Karpas-422 (cell line): ENCODE results near the gene TOP3B. TPM values are rescaled to one million over a fixed set of nuclear protein-coding genes. Genes with fewer than 3 reads are reported as not detected.

Source experiments
- DNase-seq: peaks from one replicate; pipeline ENCODE4 v3.0.0-alpha.2; 2015
- H2AFZ ChIP-seq: fragments of 200-600 bp; sonication (generic); 2 replicates; pipeline ENCODE4 v1.6.1; 2014; ENCODE audit warnings: antibody characterized with exemption, low read length, mixed read lengths
- H3K27ac ChIP-seq: fragments of 200-600 bp; sonication (generic); 2 replicates; pipeline ENCODE4 v1.5.1; 2014; ENCODE audit warnings: mild to moderate bottlenecking, low read length, moderate library complexity
- H3K27me3 ChIP-seq: fragments of 200-600 bp; sonication (generic); 2 replicates; pipeline ENCODE4 v1.6.1; 2014; ENCODE audit warnings: low read length, mixed read lengths
- H3K36me3 ChIP-seq: fragments of 200-600 bp; sonication (generic); 2 replicates; pipeline ENCODE4 v1.6.1; 2014; ENCODE audit warnings: low read length, mixed read lengths; ENCODE audit not compliant: insufficient read depth
- H3K4me1 ChIP-seq: fragments of 200-600 bp; sonication (generic); 2 replicates; pipeline ENCODE4 v1.6.1; 2014; ENCODE audit warnings: mild to moderate bottlenecking, low read length, mixed read lengths
- H3K4me2 ChIP-seq: fragments of 200-600 bp; sonication (generic); 2 replicates; pipeline ENCODE4 v1.6.1; 2014; ENCODE audit warnings: low read length, low read depth, mild to moderate bottlenecking; ENCODE audit not compliant: poor library complexity, severe bottlenecking
- H3K4me3 ChIP-seq: fragments of 200-600 bp; sonication (generic); 2 replicates; pipeline ENCODE4 v1.5.1; 2014; ENCODE audit warnings: mild to moderate bottlenecking, antibody characterized with exemption, low read length, mixed read lengths
- H3K79me2 ChIP-seq: fragments of 200-600 bp; sonication (generic); 2 replicates; pipeline ENCODE4 v1.6.1; 2014; ENCODE audit warnings: mild to moderate bottlenecking, low read length, mixed read lengths
- H3K9ac ChIP-seq: fragments of 200-600 bp; sonication (generic); 2 replicates; pipeline ENCODE4 v1.6.0; 2014; ENCODE audit warnings: low read length
- H3K9me2 ChIP-seq: fragments of 200-600 bp; sonication (generic), shearing (Covaris generic); replicated peaks from 2 replicates; pipeline ENCODE4 v1.6.0; 2014; ENCODE audit warnings: mild to moderate bottlenecking, low read length, moderate library complexity; ENCODE audit not compliant: insufficient read depth
- H3K9me3 ChIP-seq: fragments of 300-700, 200-600 bp; sonication (generic); 2 replicates; pipeline ENCODE4 v1.6.1; 2014; ENCODE audit warnings: low read length, mixed read lengths
- H4K20me1 ChIP-seq: fragments of 200-600 bp; sonication (generic); 2 replicates; pipeline ENCODE4 v1.6.1; 2014; ENCODE audit warnings: mild to moderate bottlenecking, antibody characterized with exemption, low read length, low read depth; ENCODE audit not compliant: insufficient read depth
- total RNA-seq: library from RNA; depleted of rRNA; stranded (reverse); fragments of >200 nt; shearing (Covaris generic); gene quantifications from 2 replicates; pipeline ENCODE4 v1.2.3, GENCODE V29; 2014; ENCODE audit warnings: low replicate concordance

The TOP3B gene
- total RNA-seq, 1 experiment from 2014 or later, result 38.1 TPM

GRCh38 chr22:21929253-21929652, 53.3 kb downstream of the TOP3B start:
- Histone ChIP-seq H2AFZ (no peak overlapping the region), H4K20me1 (no peaks in the 10 kb centered on the region), H3K9ac (no peak overlapping the region)

DNA sequence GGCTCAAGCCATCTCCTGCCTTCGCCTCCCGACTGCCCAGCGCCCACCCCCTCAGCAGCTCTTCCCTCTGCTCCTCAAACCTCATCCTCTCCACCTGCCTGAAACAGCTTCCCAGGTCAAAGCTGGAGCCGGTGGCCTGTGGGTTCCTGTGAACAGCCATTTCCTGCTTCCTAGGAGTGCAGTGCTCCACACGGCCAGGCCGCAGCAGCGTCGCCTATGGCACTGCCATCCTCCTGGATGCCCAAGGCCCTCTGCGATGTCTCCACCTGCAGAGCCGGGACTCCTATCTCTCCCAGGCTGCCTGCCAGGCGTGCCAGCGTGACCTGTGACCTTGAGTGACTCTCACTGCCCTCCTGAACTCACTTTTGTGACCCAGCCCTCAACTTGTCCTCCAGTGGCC, 54.5 kb downstream of the TOP3B start:
- H3K79me2 ChIP-seq, result no peaks in the 10 kb centered on the region
- no peak overlapping the region for H3K4me3 ChIP-seq
- DNase-seq, result no peak
- H3K4me1 ChIP-seq, result peaks cover 8% of the 10 kb centered on the region; the same call in 1 of the 2 replicates
- no peak overlapping the region for H2AFZ ChIP-seq
- H3K9me2 ChIP-seq, result no peaks in the 10 kb centered on the region
- H3K36me3 ChIP-seq, result no peaks in the 10 kb centered on the region; the same call in 1 of the 2 replicates
- no peak overlapping the region for H3K27ac ChIP-seq
- H4K20me1 ChIP-seq, result no peaks in the 10 kb centered on the region
- H3K4me2 ChIP-seq, result no peak overlapping the region
- H3K9me3 ChIP-seq, result no peaks in the 10 kb centered on the region
- H3K27me3 ChIP-seq, result no peaks in the 10 kb centered on the region
- no peak overlapping the region for H3K9ac ChIP-seq

More at GRCh38 chr22:21929253-21929652, 53.3 kb downstream of the TOP3B start:
- no peak overlapping the region for H3K27ac ChIP-seq
- H3K27me3 ChIP-seq, result no peaks in the 10 kb centered on the region
- DNase-seq, result no peak
- no peaks in the 10 kb centered on the region for H3K9me3 ChIP-seq
- H3K79me2 ChIP-seq, result no peaks in the 10 kb centered on the region
- no peak overlapping the region for H3K4me3 ChIP-seq
- no peaks in the 10 kb centered on the region; the same call in 1 of the 2 replicates for H3K36me3 ChIP-seq
- H3K9me2 ChIP-seq, result no peaks in the 10 kb centered on the region
- H3K4me1 ChIP-seq, result peaks cover 8% of the 10 kb centered on the region; the same call in 1 of the 2 replicates
- no peak overlapping the region for H3K4me2 ChIP-seq

GRCh38 chr22:21927174-21927823, 55.3 kb downstream of the TOP3B start:
- no peak overlapping the region for H3K9ac ChIP-seq
- H3K79me2 ChIP-seq, result no peaks in the 10 kb centered on the region
- no peaks in the 10 kb centered on the region for H4K20me1 ChIP-seq
- no peak overlapping the region for H2AFZ ChIP-seq
- no peaks in the 10 kb centered on the region for H3K27me3 ChIP-seq
- H3K4me3 ChIP-seq, result no peak overlapping the region
- no peak overlapping the region for H3K4me2 ChIP-seq
- no peak overlapping the region for H3K27ac ChIP-seq
- H3K9me3 ChIP-seq, result no peaks in the 10 kb centered on the region
- no peak for DNase-seq
- H3K36me3 ChIP-seq, result no peaks in the 10 kb centered on the region; the same call in 1 of the 2 replicates
- H3K4me1 ChIP-seq, result peaks cover 6% of the 10 kb centered on the region; the same call in 1 of the 2 replicates
- H3K9me2 ChIP-seq, result no peaks in the 10 kb centered on the region

GRCh38 chr22:21926728-21927127, 55.9 kb downstream of the TOP3B start:
- Histone ChIP-seq H3K4me3 (no peak overlapping the region), H3K27me3 (no peaks in the 10 kb centered on the region), H3K36me3 (no peaks in the 10 kb centered on the region; the same call in 1 of the 2 replicates), H3K4me2 (no peak overlapping the region), H4K20me1 (no peaks in the 10 kb centered on the region), H3K27ac (no peak overlapping the region), H3K9me2 (no peaks in the 10 kb centered on the region), H3K4me1 (peaks cover 5% of the 10 kb centered on the region; the same call in 1 of the 2 replicates), H3K79me2 (no peaks in the 10 kb centered on the region), H2AFZ (no peak overlapping the region), H3K9me3 (no peaks in the 10 kb centered on the region), H3K9ac (no peak overlapping the region)
- DNase-seq, result no peak

DNA sequence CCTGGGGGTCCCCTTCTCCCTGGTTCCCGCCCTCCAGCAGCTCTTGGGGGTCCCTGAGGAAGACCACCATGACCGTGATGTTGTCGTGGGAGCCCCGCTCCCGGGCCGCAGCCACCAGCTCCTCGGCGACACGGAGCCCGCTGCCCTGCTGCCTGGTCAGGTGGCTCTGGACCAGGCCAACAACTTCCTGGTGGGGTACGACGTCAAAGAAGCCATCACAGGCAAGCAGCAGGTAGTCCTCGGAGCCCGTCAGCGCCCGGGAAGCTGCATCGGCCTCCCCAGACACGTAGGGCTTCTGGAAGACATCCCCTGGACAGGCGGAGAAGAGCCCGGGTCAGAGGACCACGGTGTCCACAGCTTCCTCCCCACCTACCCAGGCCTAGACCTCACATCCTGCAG, 59.4 kb downstream of the TOP3B start:
- no peaks in the 10 kb centered on the region for H3K36me3 ChIP-seq
- 0 out of 2 replicates have a peak, but pooled peaks cover 4% of the 10 kb centered on the region for H4K20me1 ChIP-seq
- peaks cover 5% of the 10 kb centered on the region; the same call in 1 of the 2 replicates for H3K4me1 ChIP-seq
- H3K4me3 ChIP-seq, result no peak overlapping the region
- no peaks in the 10 kb centered on the region for H3K9me2 ChIP-seq
- no peaks in the 10 kb centered on the region for H3K9me3 ChIP-seq
- no peak overlapping the region for H2AFZ ChIP-seq
- H3K27ac ChIP-seq, result no peak overlapping the region
- no peak overlapping the region for H3K4me2 ChIP-seq
- no peak for DNase-seq
- no peaks in the 10 kb centered on the region for H3K27me3 ChIP-seq
- no peak overlapping the region for H3K9ac ChIP-seq
- no peaks in the 10 kb centered on the region for H3K79me2 ChIP-seq

DNA sequence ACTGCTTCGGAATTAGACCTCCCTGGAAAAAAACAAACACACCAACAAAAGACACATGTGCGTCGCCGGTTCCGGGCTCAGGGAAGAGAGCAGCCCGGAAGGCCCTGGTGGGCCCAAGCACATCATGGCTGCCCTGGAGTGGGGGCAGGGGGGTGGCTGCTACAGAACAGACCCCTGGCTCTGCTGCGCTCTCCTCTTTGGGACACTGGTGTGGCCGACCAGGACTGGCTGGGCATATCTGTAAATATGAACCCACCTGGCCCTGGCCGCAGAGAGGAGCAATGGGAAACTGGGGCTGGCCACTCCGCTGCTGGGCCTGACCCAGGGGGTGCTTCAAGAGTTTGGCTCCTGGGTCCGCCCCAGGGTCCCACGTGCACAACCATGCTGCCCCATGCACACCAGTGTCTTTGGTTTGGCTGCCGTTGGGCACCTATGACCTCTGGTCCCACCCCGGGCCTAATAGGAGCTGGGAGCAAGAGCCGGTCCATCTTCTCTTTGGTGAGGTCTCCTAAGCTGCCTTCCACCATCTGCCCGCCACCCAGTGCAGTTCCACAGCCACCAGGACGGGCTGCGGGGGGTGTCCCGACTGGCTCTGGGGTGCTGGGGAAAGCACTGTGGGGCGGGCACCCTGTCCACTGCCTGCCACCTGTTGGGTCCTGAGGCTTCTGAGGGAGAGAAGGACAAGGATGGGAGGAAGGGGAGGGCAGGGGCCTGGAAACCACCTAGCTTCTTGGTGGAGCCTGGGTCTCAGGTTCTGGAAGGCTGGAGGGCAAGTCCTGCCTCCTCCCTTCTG, 60.0 kb downstream of the TOP3B start:
- Histone ChIP-seq H3K9me3 (no peaks in the 10 kb centered on the region), H3K4me3 (no peak overlapping the region), H3K27ac (no peak overlapping the region), H3K4me2 (no peak overlapping the region), H2AFZ (no peak overlapping the region), H3K36me3 (no peaks in the 10 kb centered on the region), H4K20me1 (0 out of 2 replicates have a peak, but pooled peaks cover 4% of the 10 kb centered on the region), H3K4me1 (peaks cover 5% of the 10 kb centered on the region; the same call in 1 of the 2 replicates), H3K9ac (no peak overlapping the region), H3K27me3 (no peaks in the 10 kb centered on the region), H3K9me2 (no peaks in the 10 kb centered on the region), H3K79me2 (no peaks in the 10 kb centered on the region)
- DNase-seq, result no peak

DNA sequence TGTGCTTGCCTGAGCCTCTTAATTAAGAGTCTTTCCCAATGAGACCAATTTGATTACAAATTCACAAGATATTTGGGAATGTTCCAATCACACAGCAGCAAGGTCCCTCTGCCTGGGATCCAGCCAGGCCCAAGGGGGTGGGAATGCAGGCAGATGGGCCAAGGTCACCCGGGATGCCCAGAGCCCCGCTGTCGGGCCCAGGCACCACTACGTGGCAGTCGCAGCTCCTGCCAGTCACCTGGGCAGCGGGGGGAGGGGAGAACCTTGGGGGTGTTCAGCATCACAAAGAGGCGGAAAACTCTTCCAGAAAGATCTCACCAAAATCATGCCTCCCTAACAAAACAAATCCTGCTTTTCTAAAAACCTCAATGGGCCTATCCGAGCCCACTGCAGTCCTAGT, 60.9 kb downstream of the TOP3B start:
- no peak for DNase-seq
- Histone ChIP-seq H3K36me3 (no peaks in the 10 kb centered on the region), H3K4me2 (no peak overlapping the region), H3K4me1 (no peaks in the 10 kb centered on the region), H3K79me2 (no peaks in the 10 kb centered on the region), H3K9me2 (no peaks in the 10 kb centered on the region), H3K4me3 (no peak overlapping the region), H3K9me3 (no peaks in the 10 kb centered on the region), H4K20me1 (0 out of 2 replicates have a peak, but pooled peaks cover 4% of the 10 kb centered on the region), H3K9ac (no peak overlapping the region), H3K27ac (no peak overlapping the region), H3K27me3 (no peaks in the 10 kb centered on the region), H2AFZ (no peak overlapping the region)

DNA sequence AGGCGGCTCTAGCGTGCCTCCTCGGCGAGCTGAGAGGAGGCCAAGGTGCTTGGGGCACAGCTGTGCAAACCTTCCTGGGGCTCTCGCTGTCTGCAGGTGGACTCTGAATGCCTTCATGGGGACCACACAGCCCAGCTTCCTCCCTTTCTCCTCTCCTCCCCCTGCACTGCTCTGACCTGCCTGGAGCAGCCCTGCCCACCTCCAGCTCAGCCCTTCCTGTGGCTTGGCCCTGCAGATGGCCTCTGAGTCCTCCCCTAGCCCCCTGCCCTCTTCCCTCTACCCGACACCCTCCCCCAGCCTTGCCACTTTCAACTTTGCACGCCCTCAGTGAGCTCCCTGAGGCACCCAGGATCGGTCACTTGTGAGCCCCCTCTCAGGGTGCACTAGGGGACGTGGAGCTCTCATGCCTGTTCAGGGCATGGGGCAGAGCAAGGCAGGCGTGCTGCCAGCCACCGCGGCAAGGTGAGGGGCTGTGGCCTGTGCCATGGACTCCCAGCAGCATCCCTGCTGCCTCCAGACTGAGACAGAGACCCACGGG, 61.3 kb downstream of the TOP3B start:
- H3K27me3 ChIP-seq, result no peaks in the 10 kb centered on the region
- no peak overlapping the region for H3K4me2 ChIP-seq
- H3K36me3 ChIP-seq, result no peaks in the 10 kb centered on the region
- no peak for DNase-seq
- no peak overlapping the region for H2AFZ ChIP-seq
- H3K4me3 ChIP-seq, result no peak overlapping the region
- no peaks in the 10 kb centered on the region for H3K9me3 ChIP-seq
- no peaks in the 10 kb centered on the region for H3K4me1 ChIP-seq
- H3K9me2 ChIP-seq, result no peaks in the 10 kb centered on the region
- H3K79me2 ChIP-seq, result no peaks in the 10 kb centered on the region
- no peak overlapping the region for H3K9ac ChIP-seq
- 0 out of 2 replicates have a peak, but pooled peaks cover 4% of the 10 kb centered on the region for H4K20me1 ChIP-seq
- no peak overlapping the region for H3K27ac ChIP-seq
